Fibroblast of mammary gland (primary cell): ENCODE measurements around the gene PRSS22.

ENCODE experiments used
- DNase-seq: peaks from one replicate; pipeline ENCODE4 v3.0.0-alpha.2; 2010; ENCODE audit warnings: low read depth
- H3K4me3 ChIP-seq: 2 replicates; pipeline ENCODE4 v1.5.1; 2011; ENCODE audit warnings: low read depth, mild to moderate bottlenecking, low read length, moderate library complexity; ENCODE audit not compliant: control insufficient read depth
- TF ChIP-seq, protein P1 (sequence below): conservative IDR thresholded peaks from 2 replicates; pipeline ENCODE4 v1.5.1; 2011; ENCODE audit warnings: low read depth, low read length, inconsistent platforms; ENCODE audit not compliant: control insufficient read depth, insufficient read depth

Gene PRSS22

DNA sequence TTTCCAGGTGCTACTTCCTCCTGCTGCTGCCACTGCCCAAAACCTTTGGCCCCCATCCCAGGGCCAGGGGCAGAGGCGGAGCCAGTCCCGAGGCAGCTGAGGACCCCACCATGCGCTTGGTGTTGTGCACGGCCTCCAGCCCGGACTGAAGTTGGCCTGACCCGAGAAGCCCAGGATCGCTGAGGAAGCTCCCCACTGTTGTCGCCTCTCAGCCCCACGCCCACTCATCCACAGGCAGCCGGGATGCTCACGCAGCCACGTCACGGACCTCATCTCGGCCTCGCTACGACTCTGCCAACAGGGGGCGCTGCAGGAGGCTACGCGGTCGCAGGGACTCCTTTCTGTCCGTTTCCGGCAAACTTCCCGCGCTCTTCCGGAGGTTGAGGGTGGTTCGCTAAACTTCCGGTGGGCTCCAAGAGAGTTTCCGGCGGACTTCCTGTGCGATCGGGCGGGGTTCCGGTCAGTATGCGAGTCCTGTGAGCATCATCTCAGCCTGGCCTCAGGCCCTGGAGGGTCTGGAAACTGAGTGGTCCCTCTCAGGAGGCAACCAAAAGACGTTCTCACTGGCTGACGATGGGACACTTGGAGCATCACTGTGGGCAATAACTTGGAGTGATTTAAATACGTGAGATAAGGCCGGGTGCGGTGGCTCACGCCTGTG, 15.5 kb downstream of the PRSS22 start:
- peak; percentile 76 for DNase-seq
- H3K4me3 ChIP-seq, result peak overlapping the region; percentile 27
- TF ChIP-seq, protein P1, sequence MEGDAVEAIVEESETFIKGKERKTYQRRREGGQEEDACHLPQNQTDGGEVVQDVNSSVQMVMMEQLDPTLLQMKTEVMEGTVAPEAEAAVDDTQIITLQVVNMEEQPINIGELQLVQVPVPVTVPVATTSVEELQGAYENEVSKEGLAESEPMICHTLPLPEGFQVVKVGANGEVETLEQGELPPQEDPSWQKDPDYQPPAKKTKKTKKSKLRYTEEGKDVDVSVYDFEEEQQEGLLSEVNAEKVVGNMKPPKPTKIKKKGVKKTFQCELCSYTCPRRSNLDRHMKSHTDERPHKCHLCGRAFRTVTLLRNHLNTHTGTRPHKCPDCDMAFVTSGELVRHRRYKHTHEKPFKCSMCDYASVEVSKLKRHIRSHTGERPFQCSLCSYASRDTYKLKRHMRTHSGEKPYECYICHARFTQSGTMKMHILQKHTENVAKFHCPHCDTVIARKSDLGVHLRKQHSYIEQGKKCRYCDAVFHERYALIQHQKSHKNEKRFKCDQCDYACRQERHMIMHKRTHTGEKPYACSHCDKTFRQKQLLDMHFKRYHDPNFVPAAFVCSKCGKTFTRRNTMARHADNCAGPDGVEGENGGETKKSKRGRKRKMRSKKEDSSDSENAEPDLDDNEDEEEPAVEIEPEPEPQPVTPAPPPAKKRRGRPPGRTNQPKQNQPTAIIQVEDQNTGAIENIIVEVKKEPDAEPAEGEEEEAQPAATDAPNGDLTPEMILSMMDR, result peak; percentile 60

DNA sequence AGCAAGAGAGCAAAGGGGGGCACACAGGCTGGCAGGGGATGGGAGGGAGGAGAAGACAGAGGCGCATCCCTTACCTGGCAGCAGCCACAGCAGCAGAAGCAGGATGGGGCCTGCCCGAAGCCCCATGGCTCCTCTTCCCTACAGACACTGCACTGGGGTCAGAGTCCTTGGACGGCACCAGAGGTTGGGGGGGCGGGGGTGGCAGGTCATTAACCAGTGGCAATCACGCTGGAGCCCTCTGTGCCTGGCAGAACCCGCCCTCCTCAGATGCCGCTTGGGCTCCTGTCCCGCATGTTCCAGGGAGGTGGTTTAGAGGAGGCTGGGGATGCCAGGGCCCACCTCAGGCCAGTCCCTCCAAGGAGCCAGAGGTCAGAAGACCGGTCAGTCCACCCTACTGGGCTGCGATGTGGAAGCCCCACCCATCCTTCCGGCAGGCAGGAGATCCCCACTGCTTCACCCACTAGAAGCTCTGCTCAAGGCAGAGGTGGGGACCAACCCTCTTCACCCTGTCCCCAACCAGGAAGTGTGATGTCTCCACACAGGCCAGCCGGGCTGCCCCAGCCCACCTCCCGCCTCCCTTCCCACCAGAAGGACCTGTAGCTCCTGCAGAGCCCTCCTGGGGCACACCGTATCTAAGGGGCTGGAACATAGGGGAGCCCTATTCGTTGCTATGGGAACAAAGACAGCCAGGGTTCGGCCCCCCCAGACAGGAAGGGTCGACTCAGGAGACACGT, 16.2 kb downstream of the PRSS22 start:
- H3K4me3 ChIP-seq, result peak overlapping the region; percentile 27
- no peak for DNase-seq
- TF ChIP-seq, protein P1, result no peak

DNA sequence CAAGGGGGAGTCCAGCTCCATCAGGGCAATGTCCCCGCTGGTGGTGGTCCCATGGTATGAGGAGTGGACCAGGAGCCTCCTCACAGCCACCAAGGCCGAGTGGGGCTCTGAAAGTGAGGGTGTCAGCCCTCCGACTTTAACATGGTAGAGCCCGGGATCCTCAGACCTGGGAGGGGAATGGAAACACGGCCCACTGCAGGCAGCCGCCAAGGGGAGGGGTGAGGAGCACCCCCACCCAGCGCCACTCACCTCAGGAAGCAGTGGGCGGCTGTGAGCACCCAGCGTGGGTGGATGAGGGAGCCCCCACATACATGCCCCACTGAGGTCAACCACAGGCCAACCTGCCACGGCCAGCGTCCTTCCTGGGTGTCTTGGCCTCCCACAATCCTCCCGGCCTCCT, 17.1 kb downstream of the PRSS22 start:
- TF ChIP-seq, protein P1, result no peak
- DNase-seq, result no peak
- no peak overlapping the region for H3K4me3 ChIP-seq

DNA sequence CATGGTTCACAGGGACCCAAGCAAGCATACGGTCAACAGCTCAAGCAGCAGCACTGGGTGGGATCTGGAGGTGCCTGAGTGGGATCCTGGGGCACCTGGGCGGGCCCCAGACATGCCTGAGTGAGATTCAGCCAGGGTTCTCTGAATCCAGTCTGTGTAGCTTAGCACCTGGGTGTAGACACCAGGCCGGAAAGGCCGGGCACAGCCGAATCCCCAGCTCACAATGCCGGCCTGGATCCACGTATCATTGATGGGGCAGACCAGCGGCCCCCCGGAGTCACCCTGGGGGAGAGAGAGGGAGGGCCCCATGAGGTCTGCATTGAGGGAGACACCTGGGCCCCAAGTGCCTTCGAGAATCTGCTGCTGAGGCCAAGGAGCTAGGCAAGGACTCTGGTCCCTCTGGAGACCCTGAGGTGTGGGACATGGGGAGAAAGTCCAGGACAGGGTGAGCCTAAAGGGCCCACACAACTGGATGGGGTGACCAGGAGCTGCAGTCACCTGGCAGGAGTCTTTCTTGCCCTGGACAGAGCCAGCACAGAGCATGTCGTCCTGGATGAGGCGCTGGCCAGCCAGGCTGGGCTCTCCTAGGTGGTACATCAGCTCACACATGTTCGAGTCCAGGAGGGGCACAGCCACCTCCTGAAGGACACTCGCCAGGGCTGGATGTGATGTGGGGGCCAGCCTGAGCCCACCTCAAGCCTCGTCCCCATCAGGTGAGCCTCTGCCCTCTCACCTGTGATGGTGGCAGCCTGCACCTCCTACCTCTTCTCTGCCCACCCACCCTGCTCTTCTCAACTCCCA, 18.1 kb downstream of the PRSS22 start:
- no peak overlapping the region for H3K4me3 ChIP-seq
- no peak for DNase-seq
- TF ChIP-seq, protein P1, result no peak

DNA sequence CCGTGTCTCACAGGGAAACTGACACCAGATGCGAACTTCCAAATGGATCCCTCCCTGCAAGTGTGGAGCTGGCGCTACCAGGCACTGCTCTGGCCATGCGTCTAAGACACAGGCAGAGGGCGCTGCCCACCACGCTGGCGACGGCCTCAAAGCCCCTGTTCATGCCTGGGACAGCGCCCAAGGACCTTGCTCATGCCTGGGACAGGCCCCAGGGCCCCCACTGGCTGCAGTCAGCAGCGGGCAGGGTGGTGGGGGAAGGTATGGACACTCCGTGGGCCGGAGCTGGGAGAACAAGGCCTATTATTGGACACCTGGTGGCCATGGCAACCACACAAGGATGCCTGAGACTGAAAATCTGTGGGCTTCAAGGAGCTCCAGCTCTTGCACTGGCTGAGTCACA, 19.0 kb downstream of the PRSS22 start:
- DNase-seq, result peak; percentile 87
- H3K4me3 ChIP-seq, result no peak overlapping the region
- TF ChIP-seq, protein P1, result peak; percentile 88

DNA sequence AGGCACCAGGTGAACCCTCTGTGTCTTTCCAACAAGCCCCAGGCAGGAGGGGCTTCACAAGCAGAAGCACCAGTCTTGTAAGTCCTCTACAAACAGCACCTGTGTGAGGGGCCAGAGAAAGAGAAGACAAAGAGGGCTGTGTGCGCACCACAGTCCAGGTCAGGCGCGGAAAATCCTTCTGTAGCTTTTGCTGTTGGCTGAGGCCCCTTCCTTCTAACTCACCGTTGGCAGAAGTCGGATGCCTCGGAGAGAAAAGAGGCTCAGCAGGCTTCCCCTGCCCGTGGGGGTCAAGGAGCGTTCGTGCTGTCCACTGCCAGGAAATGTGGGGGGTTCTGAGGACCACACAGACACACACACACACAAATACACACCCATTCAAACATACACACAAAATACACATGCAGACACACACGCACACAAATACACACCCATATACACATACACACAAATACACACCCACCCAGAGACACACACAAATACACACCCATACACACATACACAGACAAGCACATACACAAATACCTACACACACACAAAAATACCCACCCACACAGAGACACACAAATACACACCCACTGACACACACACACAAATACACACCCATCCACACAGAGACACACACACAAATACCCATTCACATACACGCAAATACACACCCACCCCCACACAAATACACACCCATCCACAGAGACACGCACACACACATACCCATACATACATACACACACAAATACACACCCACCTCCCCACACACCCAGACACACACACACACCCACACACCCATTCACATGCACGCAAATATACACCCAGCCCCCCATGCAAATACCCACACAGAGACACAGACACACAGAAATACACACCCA, 21.1 kb downstream of the PRSS22 start:
- no peak for DNase-seq
- TF ChIP-seq, protein P1, result no peak
- H3K4me3 ChIP-seq, result no peak overlapping the region
